Neural cell (in vitro differentiated cells): ENCODE measurements around the gene LETMD1.
"Not testable (repeated sequence)": the region's sequence is repeated elsewhere in the genome, so short reads cannot be mapped to it uniquely, and the experiment has no call there.

Source experiments
- EP300 ChIP-seq: fragments of 450-650 bp; conservative IDR thresholded peaks from 2 replicates; pipeline ENCODE4 v1.6.1; 2014; ENCODE audit warnings: antibody characterized with exemption, mild to moderate bottlenecking, moderate library complexity; ENCODE audit not compliant: poor library complexity, severe bottlenecking
- EZH2 ChIP-seq: fragments of 200-600, 300-800 bp; shearing (Covaris generic), sonication (generic); IDR thresholded peaks from 2 replicates; pipeline ENCODE4 v1.6.1; 2014; ENCODE audit warnings: antibody characterized with exemption, low read length, borderline replicate concordance, mild to moderate bottlenecking; ENCODE audit not compliant: insufficient read depth, poor library complexity, severe bottlenecking
- RAD21 ChIP-seq: fragments of 450-650 bp; conservative IDR thresholded peaks from 2 replicates; pipeline ENCODE4 v1.6.1; 2014; ENCODE audit warnings: antibody characterized with exemption, mild to moderate bottlenecking, moderate library complexity
- TF ChIP-seq, protein P1 (sequence below): fragments of 450-650 bp; IDR thresholded peaks from 2 replicates; pipeline ENCODE4 v1.5.1; 2014; ENCODE audit warnings: antibody characterized with exemption, mild to moderate bottlenecking, moderate library complexity; ENCODE audit not compliant: poor library complexity, severe bottlenecking

GRCh38 chr12:51078866-51079265 is 30.7 kb downstream of the LETMD1 start:
- TF ChIP-seq RAD21, EZH2, EP300: not testable (repeated sequence)
- TF ChIP-seq, protein P1, sequence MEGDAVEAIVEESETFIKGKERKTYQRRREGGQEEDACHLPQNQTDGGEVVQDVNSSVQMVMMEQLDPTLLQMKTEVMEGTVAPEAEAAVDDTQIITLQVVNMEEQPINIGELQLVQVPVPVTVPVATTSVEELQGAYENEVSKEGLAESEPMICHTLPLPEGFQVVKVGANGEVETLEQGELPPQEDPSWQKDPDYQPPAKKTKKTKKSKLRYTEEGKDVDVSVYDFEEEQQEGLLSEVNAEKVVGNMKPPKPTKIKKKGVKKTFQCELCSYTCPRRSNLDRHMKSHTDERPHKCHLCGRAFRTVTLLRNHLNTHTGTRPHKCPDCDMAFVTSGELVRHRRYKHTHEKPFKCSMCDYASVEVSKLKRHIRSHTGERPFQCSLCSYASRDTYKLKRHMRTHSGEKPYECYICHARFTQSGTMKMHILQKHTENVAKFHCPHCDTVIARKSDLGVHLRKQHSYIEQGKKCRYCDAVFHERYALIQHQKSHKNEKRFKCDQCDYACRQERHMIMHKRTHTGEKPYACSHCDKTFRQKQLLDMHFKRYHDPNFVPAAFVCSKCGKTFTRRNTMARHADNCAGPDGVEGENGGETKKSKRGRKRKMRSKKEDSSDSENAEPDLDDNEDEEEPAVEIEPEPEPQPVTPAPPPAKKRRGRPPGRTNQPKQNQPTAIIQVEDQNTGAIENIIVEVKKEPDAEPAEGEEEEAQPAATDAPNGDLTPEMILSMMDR: not testable (repeated sequence)
